PFSK-1 (cell line): ENCODE measurements around the gene BIVM.

Source experiments
- FOXP2 ChIP-seq: optimal IDR thresholded peaks from 2 replicates; pipeline ENCODE3; 2011; ENCODE audit warnings: borderline replicate concordance, control low read depth, inconsistent platforms; ENCODE audit not compliant: insufficient read depth; ENCODE audit errors: extremely low read length, extremely low read depth
- POLR2AphosphoS5 ChIP-seq: IDR thresholded peaks from 2 replicates; pipeline ENCODE4 v1.6.1; 2012; ENCODE audit warnings: low read depth, mild to moderate bottlenecking, control low read depth, low read length, moderate library complexity
- REST ChIP-seq, 2 experiments: IDR thresholded peaks; 2 replicates each; pipeline versions ENCODE4 v1.6.1 to v1.8.0; 2011 to 2012; ENCODE audit warnings: low read depth in 2 of 2, low read length in 2 of 2, control low read depth in 1 of 2, inconsistent platforms in 1 of 2, mild to moderate bottlenecking in 1 of 2, moderate library complexity in 1 of 2; ENCODE audit not compliant: insufficient read depth in 1 of 2
- SIN3A ChIP-seq: IDR thresholded peaks from 2 replicates; pipeline ENCODE4 v1.6.1; 2012; ENCODE audit warnings: mild to moderate bottlenecking, low read length, moderate library complexity, borderline replicate concordance; ENCODE audit not compliant: insufficient read depth
- TAF1 ChIP-seq: IDR thresholded peaks from 2 replicates; pipeline ENCODE4 v1.6.1; 2012; ENCODE audit warnings: low read length, control low read depth, borderline replicate concordance; ENCODE audit not compliant: insufficient read depth

The BIVM gene

GRCh38 chr13:102845289-102845629 lies 46.3 kb downstream of the BIVM start:
- no peak for TF ChIP-seq POLR2AphosphoS5
- TF ChIP-seq SIN3A, result no peak
- no peak for TF ChIP-seq FOXP2
- no peak for TF ChIP-seq TAF1
- TF ChIP-seq REST (IDR thresholded peaks at IDR 0.05; ENCODE audit: insufficient read depth in 1 of 2, low read depth in 2 of 2, low read length in 2 of 2), result no peak

GRCh38 chr13:102845630-102846260 lies 46.8 kb downstream of the BIVM start, which contains the start of gene ERCC5:
ERCC5 (plus strand) TSS chr13:102846032; CDS start chr13:102846267, 235 bp downstream.
- peak; percentile 73 for TF ChIP-seq POLR2AphosphoS5
- TF ChIP-seq SIN3A, result peak; percentile 23; the same call in 1 of the 2 replicates
- peak; percentile 71 for TF ChIP-seq FOXP2
- TF ChIP-seq TAF1, result peak; percentile 60; the same call in 1 of the 2 replicates
- TF ChIP-seq REST (IDR thresholded peaks at IDR 0.05; ENCODE audit: insufficient read depth in 1 of 2, low read depth in 2 of 2, low read length in 2 of 2), result peak in 1 of 2 experiments; percentile 24; a peak in 1 of 4 replicates

- no peak for TF ChIP-seq TAF1
- no peak for TF ChIP-seq REST (IDR thresholded peaks at IDR 0.05; ENCODE audit: insufficient read depth in 1 of 2, low read depth in 2 of 2, low read length in 2 of 2)
- no peak for TF ChIP-seq FOXP2
- no peak for TF ChIP-seq SIN3A
Measured at GRCh38 chr13:102846261-102847015, 47.5 kb downstream of the BIVM start.

GRCh38 chr13:102847272-102848234 lies 48.6 kb downstream of the BIVM start:
- TF ChIP-seq TAF1 (no peak), FOXP2 (no peak), POLR2AphosphoS5 (no peak), REST (IDR thresholded peaks at IDR 0.05; ENCODE audit: insufficient read depth in 1 of 2, low read depth in 2 of 2, low read length in 2 of 2) (no peak), SIN3A (no peak)
